Measurements from ENCODE around the gene MLYCD. TPM values are rescaled to one million over a fixed set of nuclear protein-coding genes. Genes with fewer than 3 reads are reported as not detected.

MLYCD gene
- total RNA-seq, 2 donors from 2014 or later = 19.2 to 29.3 TPM

GRCh38 chr16:83853834-83854233, 45.1 kb upstream of the MLYCD start:
- DNase-seq = no peak

GRCh38 chr16:83854420-83854819, 44.5 kb upstream of the MLYCD start:
- 71 to 78% methylated on average over 9 of the region's 9 CpGs for WGBS, 2 donors
- Histone ChIP-seq H3K27ac (no peak overlapping the region), H3K27me3 (no peaks in the 10 kb centered on the region), H3K36me3 (replicated peaks in 1 of 2; ENCODE audit: insufficient read depth in 1 of 2, low read depth in 2 of 2) (no peaks in the 10 kb centered on the region), H3K9me3 (no peaks in the 10 kb centered on the region), H3K4me3 (no peak overlapping the region), H3K4me1 (no peaks in the 10 kb centered on the region)
- no peak for DNase-seq
- no peak for ATAC-seq
- intact Hi-C loops (cut with DNase I) = no loop called here
- TF ChIP-seq CTCF (IDR thresholded peaks at IDR 0.05) (no peak), POLR2A (IDR thresholded peaks at IDR 0.05) (no peak)

More at GRCh38 chr16:83853834-83854233, 45.1 kb upstream of the MLYCD start:
- no peaks in the 10 kb centered on the region for H3K4me1 ChIP-seq
- H3K27me3 ChIP-seq = no peaks in the 10 kb centered on the region
- intact Hi-C loops (cut with DNase I) = no loop called here
- H3K36me3 ChIP-seq (replicated peaks in 1 of 2; ENCODE audit: insufficient read depth in 1 of 2, low read depth in 2 of 2) = no peaks in the 10 kb centered on the region
- no peaks in the 10 kb centered on the region for H3K9me3 ChIP-seq
- 86 to 95% methylated on average over 8 of the region's 8 CpGs for WGBS, 2 donors
- no peak for ATAC-seq
- H3K27ac ChIP-seq = no peak overlapping the region
- H3K4me3 ChIP-seq = no peak overlapping the region
- TF ChIP-seq POLR2A (IDR thresholded peaks at IDR 0.05) = no peak
- no peak for TF ChIP-seq CTCF (IDR thresholded peaks at IDR 0.05)

GRCh38 chr16:83856792-83857191, 42.1 kb upstream of the MLYCD start:
- Histone ChIP-seq H3K4me3 (no peak overlapping the region), H3K36me3 (replicated peaks in 1 of 2; ENCODE audit: insufficient read depth in 1 of 2, low read depth in 2 of 2) (no peaks in the 10 kb centered on the region), H3K4me1 (no peaks in the 10 kb centered on the region), H3K27ac (no peak overlapping the region), H3K9me3 (no peaks in the 10 kb centered on the region), H3K27me3 (no peaks in the 10 kb centered on the region)
- intact Hi-C loops (cut with DNase I) = no loop called here
- TF ChIP-seq POLR2A (IDR thresholded peaks at IDR 0.05) (no peak), CTCF (IDR thresholded peaks at IDR 0.05) (no peak)
- DNase-seq = no peak
- 23 to 34% methylated on average over 4 of the region's 4 CpGs for WGBS, 2 donors
- ATAC-seq = no peak

- no peaks in the 10 kb centered on the region for H3K36me3 ChIP-seq (replicated peaks in 1 of 2; ENCODE audit: insufficient read depth in 1 of 2, low read depth in 2 of 2)
- 61 to 71% methylated on average over 8 of the region's 8 CpGs for WGBS, 2 donors
Measured at GRCh38 chr16:83859265-83859664, 39.6 kb upstream of the MLYCD start.

More at GRCh38 chr16:83859265-83859664, 39.6 kb upstream of the MLYCD start:
- H3K9me3 ChIP-seq = no peaks in the 10 kb centered on the region
- H3K4me3 ChIP-seq = no peak overlapping the region
- no peaks in the 10 kb centered on the region for H3K27me3 ChIP-seq
- no peak overlapping the region for H3K27ac ChIP-seq
- no peak for DNase-seq
- intact Hi-C loops (cut with DNase I) = no loop called here
- no peak for TF ChIP-seq CTCF (IDR thresholded peaks at IDR 0.05)
- TF ChIP-seq POLR2A (IDR thresholded peaks at IDR 0.05) = no peak
- ATAC-seq = no peak
- H3K4me1 ChIP-seq = no peaks in the 10 kb centered on the region

All from body of pancreas (tissue), 4 donors.